MCF 10A (cell line): ENCODE results near the gene KANK2. TPM values are rescaled to one million over a fixed set of nuclear protein-coding genes. Genes with fewer than 3 reads are reported as not detected.

Experiments
- BruUV-seq: library from RNA; stranded (reverse); fragments of 400-500 nt; replicated peaks from 2 replicates; lab custom pipeline; 2021; lab: Mats Ljungman, UMichigan
- CTCF ChIA-PET: fragments of 300-600 bp; sonication (Branson Sonifier 250); formaldehyde crosslinking; extraction: SDS; loops from one replicate; lab custom pipeline; 2021; ENCODE audit warnings: antibody characterized with exemption, inconsistent platforms; lab: Yijun Ruan, JAX
- POLR2A ChIA-PET: fragments of 300-600, 350-650 bp; sonication (Branson Sonifier 250); formaldehyde crosslinking; extraction: SDS; loops from one replicate; lab custom pipeline; 2020; ENCODE audit warnings: antibody characterized with exemption, inconsistent platforms; lab: Yijun Ruan, JAX
- DNase-seq: peaks from one replicate; pipeline ENCODE4 v3.0.0-alpha.2; 2018; ENCODE audit not compliant: unreplicated experiment
- H3K27ac Mint-ChIP-seq: one replicate; pipeline ENCODE4 v1.8.0; 2022; ENCODE audit warnings: mild to moderate bottlenecking, low read depth, mixed read lengths; ENCODE audit not compliant: unreplicated experiment
- H3K27me3 Mint-ChIP-seq: one replicate; pipeline ENCODE4 v1.8.0; 2022; ENCODE audit warnings: mixed read lengths; ENCODE audit not compliant: insufficient read depth, unreplicated experiment
- H3K36me3 Mint-ChIP-seq: one replicate; pipeline ENCODE4 v1.8.0; 2022; ENCODE audit warnings: mild to moderate bottlenecking, moderate library complexity, mixed read lengths; ENCODE audit not compliant: insufficient read depth, unreplicated experiment
- H3K4me1 Mint-ChIP-seq: one replicate; pipeline ENCODE4 v1.8.0; 2022; ENCODE audit warnings: mixed read lengths; ENCODE audit not compliant: insufficient read depth, unreplicated experiment
- H3K4me3 Mint-ChIP-seq: one replicate; pipeline ENCODE4 v1.8.0; 2022; ENCODE audit warnings: mild to moderate bottlenecking, moderate library complexity, mixed read lengths; ENCODE audit not compliant: unreplicated experiment
- H3K9me3 Mint-ChIP-seq: one replicate; pipeline ENCODE4 v1.8.0; 2022; ENCODE audit warnings: mixed read lengths; ENCODE audit not compliant: unreplicated experiment
- intact Hi-C: fragments of 100-400 bp; cut with micrococcal nuclease; formaldehyde crosslinking; loops from 2 replicates; pipeline ENCODE4 v1.14.1; 2022
- total RNA-seq: library from RNA; stranded (reverse); gene quantifications from 2 replicates; pipeline ENCODE4 v1.2.3, GENCODE V29; 2022
- TF ChIP-seq, protein P1 (sequence below): fragments of 200-600 bp; IDR thresholded peaks from one replicate; pipeline ENCODE4 v1.8.0; 2022; ENCODE audit warnings: antibody characterized with exemption, mild to moderate bottlenecking; ENCODE audit not compliant: unreplicated experiment

KANK2 gene
- total RNA-seq, 1 experiment from 2014 or later = 29.2 TPM

DNA sequence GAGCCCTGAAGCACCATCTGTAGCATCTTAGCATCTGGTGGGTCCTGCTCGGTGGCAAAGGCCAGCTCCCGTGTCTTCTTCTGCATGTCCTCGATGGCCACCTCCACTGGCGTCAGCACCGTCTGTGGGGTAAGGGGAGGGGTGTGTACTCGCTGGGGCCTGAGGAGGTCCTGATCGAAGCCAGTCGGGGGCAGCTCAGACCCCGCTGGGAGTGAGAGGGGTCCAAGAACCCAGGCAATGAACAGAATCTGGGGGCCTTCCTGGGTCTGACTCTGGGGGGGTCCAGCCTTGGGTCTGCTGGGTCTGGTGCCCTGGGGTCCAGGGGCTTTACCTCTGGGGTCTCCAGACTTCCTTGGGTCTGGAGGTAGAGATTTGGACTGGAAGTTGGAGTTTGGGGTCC is 3.6 kb upstream of the KANK2 start:
- ChIA-PET CTCF (interaction anchor here (0.7 kb wide), 1 partner anchor 12 kb away, joined by 3 read pairs; no protein-coding TSS in a partner anchor), POLR2A (no interaction called here)
- intact Hi-C loops = no loop called here
- Mint-ChIP-seq H3K4me3 (no peak overlapping the region), H3K27ac (no peak overlapping the region), H3K27me3 (no peaks in the 10 kb centered on the region), H3K4me1 (peaks cover 30% of the 10 kb centered on the region), H3K9me3 (no peaks in the 10 kb centered on the region), H3K36me3 (no peaks in the 10 kb centered on the region)
- no peak for DNase-seq
- TF ChIP-seq, protein P1, sequence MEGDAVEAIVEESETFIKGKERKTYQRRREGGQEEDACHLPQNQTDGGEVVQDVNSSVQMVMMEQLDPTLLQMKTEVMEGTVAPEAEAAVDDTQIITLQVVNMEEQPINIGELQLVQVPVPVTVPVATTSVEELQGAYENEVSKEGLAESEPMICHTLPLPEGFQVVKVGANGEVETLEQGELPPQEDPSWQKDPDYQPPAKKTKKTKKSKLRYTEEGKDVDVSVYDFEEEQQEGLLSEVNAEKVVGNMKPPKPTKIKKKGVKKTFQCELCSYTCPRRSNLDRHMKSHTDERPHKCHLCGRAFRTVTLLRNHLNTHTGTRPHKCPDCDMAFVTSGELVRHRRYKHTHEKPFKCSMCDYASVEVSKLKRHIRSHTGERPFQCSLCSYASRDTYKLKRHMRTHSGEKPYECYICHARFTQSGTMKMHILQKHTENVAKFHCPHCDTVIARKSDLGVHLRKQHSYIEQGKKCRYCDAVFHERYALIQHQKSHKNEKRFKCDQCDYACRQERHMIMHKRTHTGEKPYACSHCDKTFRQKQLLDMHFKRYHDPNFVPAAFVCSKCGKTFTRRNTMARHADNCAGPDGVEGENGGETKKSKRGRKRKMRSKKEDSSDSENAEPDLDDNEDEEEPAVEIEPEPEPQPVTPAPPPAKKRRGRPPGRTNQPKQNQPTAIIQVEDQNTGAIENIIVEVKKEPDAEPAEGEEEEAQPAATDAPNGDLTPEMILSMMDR = no peak
- BruUV-seq = no TSS peak

DNA sequence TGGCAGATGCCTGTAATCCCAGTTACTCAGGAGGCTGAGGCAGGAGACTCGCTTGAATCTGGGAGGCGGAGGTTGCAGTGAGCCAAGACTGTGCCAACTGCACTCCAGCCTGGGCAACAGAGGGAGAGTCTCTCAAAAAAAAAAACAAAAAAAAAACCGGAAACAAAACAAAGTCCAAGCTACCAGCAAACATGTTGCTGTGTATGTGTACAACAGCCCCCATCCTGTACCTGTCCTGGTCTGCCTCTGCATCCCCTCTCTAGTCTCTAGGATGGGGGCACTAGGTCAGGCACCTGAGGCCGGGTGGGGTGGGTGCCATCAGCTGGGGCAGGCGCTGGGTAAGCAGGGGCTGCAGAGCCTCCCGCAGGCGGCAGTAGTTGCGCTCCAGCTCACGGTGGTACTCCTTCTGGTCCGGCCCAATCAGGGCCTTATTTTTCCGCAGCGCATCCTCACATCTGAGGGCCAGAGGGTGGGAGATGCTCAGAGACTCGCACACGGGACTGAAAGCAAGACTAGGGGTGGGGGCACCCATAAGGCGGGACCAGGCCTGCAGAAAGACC is 2.8 kb upstream of the KANK2 start:
- BruUV-seq = no TSS peak
- intact Hi-C loops = no loop called here
- H3K27me3 Mint-ChIP-seq = no peaks in the 10 kb centered on the region
- peaks cover 34% of the 10 kb centered on the region for H3K4me1 Mint-ChIP-seq
- CTCF ChIA-PET = interaction anchor here (0.7 to 0.9 kb wide), 2 partner anchors 11 to 70 kb away, joined by 3 read pairs; no protein-coding TSS in a partner anchor
- H3K27ac Mint-ChIP-seq = peak overlapping the region; percentile 86
- POLR2A ChIA-PET = no interaction called here
- H3K4me3 Mint-ChIP-seq = no peak overlapping the region
- TF ChIP-seq, protein P1 = no peak
- DNase-seq = no peak
- no peaks in the 10 kb centered on the region for H3K36me3 Mint-ChIP-seq
- no peaks in the 10 kb centered on the region for H3K9me3 Mint-ChIP-seq

- CTCF ChIA-PET = interaction anchor here (0.9 kb wide), 1 partner anchor 70 kb away, joined by 3 read pairs; no protein-coding TSS in a partner anchor
- POLR2A ChIA-PET = interaction anchor here (1.5 kb wide), 1 partner anchor 10 kb away, joined by 5 read pairs; no protein-coding TSS in a partner anchor
- BruUV-seq = no TSS peak
- Mint-ChIP-seq H3K27me3 (no peaks in the 10 kb centered on the region), H3K9me3 (no peaks in the 10 kb centered on the region), H3K36me3 (no peaks in the 10 kb centered on the region), H3K4me1 (peaks cover 28% of the 10 kb centered on the region), H3K4me3 (no peak overlapping the region), H3K27ac (peak overlapping the region; percentile 86)
- DNase-seq = no peak
- TF ChIP-seq, protein P1 = no peak
- intact Hi-C loops = loop anchor here (5.0 kb wide), 1 partner anchor 262 kb away; no protein-coding TSS in a partner anchor
Observed at GRCh38 chr19:11199517-11199916, 2.2 kb upstream of the KANK2 start.

GRCh38 chr19:11198769-11199424 is 1.6 kb upstream of the KANK2 start:
- ChIA-PET POLR2A (interaction anchor here (0.7 to 1.5 kb wide), 2 partner anchors 9 to 178 kb away, joined by 3 to 5 read pairs; no protein-coding TSS in a partner anchor), CTCF (interaction anchor here (0.6 to 1.6 kb wide), 2 partner anchors 61 to 131 kb away, joined by 4 to 8 read pairs; no protein-coding TSS in a partner anchor)
- TF ChIP-seq, protein P1 = no peak
- intact Hi-C loops = loop anchor here (5.0 kb wide), 1 partner anchor 262 kb away; no protein-coding TSS in a partner anchor
- Mint-ChIP-seq H3K4me1 (peaks cover 22% of the 10 kb centered on the region), H3K9me3 (no peaks in the 10 kb centered on the region), H3K36me3 (no peaks in the 10 kb centered on the region), H3K4me3 (peak overlapping the region; percentile 16), H3K27ac (peak overlapping the region; percentile 86), H3K27me3 (no peaks in the 10 kb centered on the region)
- no TSS peak for BruUV-seq
- no peak for DNase-seq
